ENCODE data around the gene MSH2.

DNA sequence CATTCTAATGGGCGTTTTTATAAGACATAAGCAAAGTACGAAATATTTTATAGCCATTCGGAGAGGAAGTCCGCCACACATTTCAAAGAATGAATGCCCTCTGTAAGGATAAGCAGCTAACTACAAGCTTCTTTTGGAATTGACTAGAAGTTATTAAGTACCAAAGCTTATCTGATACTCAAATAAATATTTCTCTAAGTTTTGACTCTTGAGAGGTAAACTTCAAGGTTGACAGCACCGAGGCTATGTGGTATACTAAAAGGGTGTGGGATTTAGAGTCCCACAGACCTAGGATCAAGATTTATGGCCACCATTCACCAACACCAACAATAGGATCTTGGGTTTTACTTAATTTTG lies 48.1 kb upstream of the MSH2 start:
- TF ChIP-seq, protein P1, sequence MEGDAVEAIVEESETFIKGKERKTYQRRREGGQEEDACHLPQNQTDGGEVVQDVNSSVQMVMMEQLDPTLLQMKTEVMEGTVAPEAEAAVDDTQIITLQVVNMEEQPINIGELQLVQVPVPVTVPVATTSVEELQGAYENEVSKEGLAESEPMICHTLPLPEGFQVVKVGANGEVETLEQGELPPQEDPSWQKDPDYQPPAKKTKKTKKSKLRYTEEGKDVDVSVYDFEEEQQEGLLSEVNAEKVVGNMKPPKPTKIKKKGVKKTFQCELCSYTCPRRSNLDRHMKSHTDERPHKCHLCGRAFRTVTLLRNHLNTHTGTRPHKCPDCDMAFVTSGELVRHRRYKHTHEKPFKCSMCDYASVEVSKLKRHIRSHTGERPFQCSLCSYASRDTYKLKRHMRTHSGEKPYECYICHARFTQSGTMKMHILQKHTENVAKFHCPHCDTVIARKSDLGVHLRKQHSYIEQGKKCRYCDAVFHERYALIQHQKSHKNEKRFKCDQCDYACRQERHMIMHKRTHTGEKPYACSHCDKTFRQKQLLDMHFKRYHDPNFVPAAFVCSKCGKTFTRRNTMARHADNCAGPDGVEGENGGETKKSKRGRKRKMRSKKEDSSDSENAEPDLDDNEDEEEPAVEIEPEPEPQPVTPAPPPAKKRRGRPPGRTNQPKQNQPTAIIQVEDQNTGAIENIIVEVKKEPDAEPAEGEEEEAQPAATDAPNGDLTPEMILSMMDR (IDR thresholded peaks at IDR 0.05): no peak
- no peak for TF ChIP-seq POLR2A (IDR thresholded peaks at IDR 0.05)

Measured in upper lobe of left lung (tissue), 4 donors.